NT2/D1 (cell line): ENCODE data around the gene AS3MT.

ENCODE experiments used
- SUZ12 ChIP-seq: IDR thresholded peaks from 2 replicates; pipeline ENCODE4 v1.6.1; 2011; ENCODE audit not compliant: insufficient read length, insufficient read depth; ENCODE audit errors: extremely low read depth
- YY1 ChIP-seq: IDR thresholded peaks from 2 replicates; pipeline ENCODE4 v1.6.1; 2011; ENCODE audit not compliant: insufficient read length, insufficient read depth
- ZNF274 ChIP-seq: IDR thresholded peaks from 2 replicates; pipeline ENCODE4 v1.6.1; 2011; ENCODE audit warnings: mild to moderate bottlenecking, low read depth, low read length

DNA sequence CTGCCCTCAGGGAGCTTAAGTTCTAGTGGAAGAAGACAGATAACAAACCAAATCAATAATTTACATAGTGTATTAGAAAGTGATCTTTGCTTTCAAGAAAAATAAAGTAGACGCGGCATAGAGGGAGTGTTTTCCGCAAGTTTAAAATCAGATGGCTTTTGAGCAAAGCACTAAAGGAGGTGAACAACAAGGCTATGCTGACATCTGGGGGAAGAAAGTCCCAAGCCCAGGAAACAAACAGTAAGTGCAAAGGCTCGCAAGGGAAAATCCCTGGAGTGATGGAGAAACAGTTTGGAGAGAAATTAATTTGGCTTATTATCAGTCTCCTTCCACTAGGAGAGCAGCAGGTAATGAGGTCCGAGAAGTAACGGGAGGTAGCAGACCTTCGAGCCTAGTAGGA is 46.9 kb downstream of the AS3MT start:
- TF ChIP-seq YY1 (no peak), ZNF274 (no peak), SUZ12 (no peak)
